ENCODE results near the gene ABCA1. TPM values are rescaled to one million over a fixed set of nuclear protein-coding genes. Genes with fewer than 3 reads are reported as not detected.

ABCA1 gene
- total and polyA plus RNA-seq, 2 of the 4 experiments (the other 2 are of a cell fraction): 5.8 to 52.2 TPM

- ATAC-seq (ENCODE audit: low read depth) (peak; percentile 89), DNase-seq (peak; percentile 64)
- no peak overlapping the region for H3K4ac ChIP-seq (ENCODE audit: low read depth, low read length)
- H2BK15ac ChIP-seq (ENCODE audit: low read depth, low read length): no peak overlapping the region
- H2AK9ac ChIP-seq (replicated peaks; ENCODE audit: low read depth, low read length, poor library complexity): no peak overlapping the region
- no peak overlapping the region for H4K91ac ChIP-seq (ENCODE audit: insufficient read depth, low read depth, low read length)
- in situ Hi-C loops (cut with MboI; ENCODE audit: low sequenced_read_pairs) (no loop called here), dilution Hi-C loops (cut with HindIII; ENCODE audit: low sequenced_read_pairs, unreplicated experiment) (no loop called here), intact Hi-C loops (cut with micrococcal nuclease) (no loop called here)
- no peak overlapping the region for H3K56ac ChIP-seq (ENCODE audit: extremely low read depth, insufficient read depth, low read length)
- H3K4me1 ChIP-seq (ENCODE audit: control insufficient read depth, insufficient read depth, low read length): peaks cover 6% of the 10 kb centered on the region
- H3K27ac ChIP-seq (ENCODE audit: insufficient read depth, low read length): peak overlapping the region; percentile 40; the same call in 1 of the 2 replicates
- peak overlapping the region; percentile 5; the same call in 1 of the 2 replicates for H3K18ac ChIP-seq (ENCODE audit: low read depth, low read length)
- H4K8ac ChIP-seq (ENCODE audit: low read depth in 2 of 2, low read length in 2 of 2): no peak overlapping the region
- peaks cover 16 to 38% of the 10 kb centered on the region in 2 experiments for H3K79me1 ChIP-seq (ENCODE audit: low read depth in 1 of 2, low read length in 2 of 2)
- H3K14ac ChIP-seq (replicated peaks; ENCODE audit: low read depth, low read length): 0 out of 2 replicates have a peak overlapping the region, but pooled peaks have one; percentile 42
- H3K9me3 ChIP-seq (ENCODE audit: control insufficient read depth, insufficient read depth, low read length): no peaks in the 10 kb centered on the region
- H2AK5ac ChIP-seq (ENCODE audit: low read depth, low read length): no peak overlapping the region
- peaks cover 14% of the 10 kb centered on the region for H3K9me1 ChIP-seq (ENCODE audit: insufficient read depth, low read length)
- BruUV-seq (replicated peaks): no TSS peak
- no peak overlapping the region for H4K5ac ChIP-seq (ENCODE audit: low read depth, low read length)
- ChIA-PET CTCF (interaction anchor here (0.6 to 0.7 kb wide), 2 partner anchors 10 to 350 kb away, joined by 3 read pairs; no protein-coding TSS in a partner anchor), POLR2A (ENCODE audit: unreplicated experiment) (no interaction called here)
- H3K4me3 ChIP-seq (ENCODE audit: insufficient read depth, low read depth, low read length): no peak overlapping the region
- no peak overlapping the region for H3K9ac ChIP-seq (ENCODE audit: low read depth, low read length)
- no peak overlapping the region for H2BK20ac ChIP-seq (ENCODE audit: low read depth, low read length)
- no peak overlapping the region for H2AFZ ChIP-seq (replicated peaks; ENCODE audit: low read length, poor library complexity)
- H3K4me2 ChIP-seq (ENCODE audit: low read depth, low read length): peak overlapping the region; percentile 7; the same call in 1 of the 2 replicates
- peaks cover 21% of the 10 kb centered on the region; the same call in 1 of the 2 replicates for H4K20me1 ChIP-seq (ENCODE audit: insufficient read depth, low read length)
- peaks cover 28% of the 10 kb centered on the region for H3K36me3 ChIP-seq (ENCODE audit: control insufficient read depth, insufficient read depth, low read length)
- H3K23ac ChIP-seq (ENCODE audit: low read depth, low read length): no peak overlapping the region
- no peak overlapping the region for H2BK120ac ChIP-seq (ENCODE audit: low read depth, low read length)
- no peak overlapping the region for H2BK5ac ChIP-seq (ENCODE audit: low read depth, low read length, poor library complexity, severe bottlenecking)
- H3K27me3 ChIP-seq (ENCODE audit: control insufficient read depth, insufficient read depth, low read length): no peaks in the 10 kb centered on the region
- TF ChIP-seq RFX5 (IDR thresholded peaks at IDR 0.05; ENCODE audit: low read depth, low read length) (no peak), MAFK (IDR thresholded peaks at IDR 0.05; ENCODE audit: low read depth, low read length) (peak; percentile 44; the same call in 1 of the 2 replicates)
Measured at GRCh38 chr9:104849023-104849422, 78.9 kb downstream of the ABCA1 start.
